ENCODE measurements around the gene BRMS1L. TPM values are rescaled to one million over a fixed set of nuclear protein-coding genes. Genes with fewer than 3 reads are reported as not detected.

Gene BRMS1L
- total and polyA plus RNA-seq, 2 of the 13 experiments (the other 11 are each of a cell fraction or from before 2014, with no cell fraction given) = 21.1 to 23.8 TPM

DNA sequence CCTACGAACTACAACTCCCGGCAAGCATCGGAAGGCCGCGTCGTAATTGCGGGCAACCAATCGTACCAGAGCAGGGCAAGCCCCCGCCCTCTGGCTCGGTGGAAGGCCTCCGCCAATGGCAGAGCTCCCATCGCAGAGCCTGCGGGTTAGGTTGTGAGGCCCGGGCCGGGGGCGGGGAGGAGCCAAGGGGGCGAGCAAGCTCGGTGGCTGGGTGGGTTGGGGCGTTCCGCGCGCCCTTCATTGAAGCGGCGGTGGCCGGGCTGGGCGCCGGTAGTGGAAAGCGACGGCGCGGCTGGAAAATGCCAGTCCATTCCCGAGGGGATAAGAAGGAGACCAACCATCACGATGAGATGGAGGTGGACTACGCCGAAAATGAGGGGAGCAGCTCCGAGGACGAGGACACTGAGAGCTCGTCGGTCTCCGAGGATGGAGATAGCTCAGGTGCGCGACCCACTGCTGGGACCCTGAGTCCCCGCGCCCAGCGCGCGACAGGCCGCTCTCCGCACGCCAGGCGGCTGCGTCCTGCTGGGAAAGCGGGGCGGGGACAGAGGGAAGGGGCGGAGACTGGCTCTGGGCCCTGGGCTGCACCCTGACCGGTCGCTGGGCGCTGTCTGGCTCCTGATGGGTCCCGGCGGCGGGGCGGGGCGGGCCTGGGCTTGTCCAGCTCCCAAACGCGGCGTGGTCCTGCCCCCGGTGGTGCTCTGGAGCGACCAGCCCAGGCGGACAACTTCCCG is at the start of gene BRMS1L (continued):
- TF ChIP-seq, protein P1, sequence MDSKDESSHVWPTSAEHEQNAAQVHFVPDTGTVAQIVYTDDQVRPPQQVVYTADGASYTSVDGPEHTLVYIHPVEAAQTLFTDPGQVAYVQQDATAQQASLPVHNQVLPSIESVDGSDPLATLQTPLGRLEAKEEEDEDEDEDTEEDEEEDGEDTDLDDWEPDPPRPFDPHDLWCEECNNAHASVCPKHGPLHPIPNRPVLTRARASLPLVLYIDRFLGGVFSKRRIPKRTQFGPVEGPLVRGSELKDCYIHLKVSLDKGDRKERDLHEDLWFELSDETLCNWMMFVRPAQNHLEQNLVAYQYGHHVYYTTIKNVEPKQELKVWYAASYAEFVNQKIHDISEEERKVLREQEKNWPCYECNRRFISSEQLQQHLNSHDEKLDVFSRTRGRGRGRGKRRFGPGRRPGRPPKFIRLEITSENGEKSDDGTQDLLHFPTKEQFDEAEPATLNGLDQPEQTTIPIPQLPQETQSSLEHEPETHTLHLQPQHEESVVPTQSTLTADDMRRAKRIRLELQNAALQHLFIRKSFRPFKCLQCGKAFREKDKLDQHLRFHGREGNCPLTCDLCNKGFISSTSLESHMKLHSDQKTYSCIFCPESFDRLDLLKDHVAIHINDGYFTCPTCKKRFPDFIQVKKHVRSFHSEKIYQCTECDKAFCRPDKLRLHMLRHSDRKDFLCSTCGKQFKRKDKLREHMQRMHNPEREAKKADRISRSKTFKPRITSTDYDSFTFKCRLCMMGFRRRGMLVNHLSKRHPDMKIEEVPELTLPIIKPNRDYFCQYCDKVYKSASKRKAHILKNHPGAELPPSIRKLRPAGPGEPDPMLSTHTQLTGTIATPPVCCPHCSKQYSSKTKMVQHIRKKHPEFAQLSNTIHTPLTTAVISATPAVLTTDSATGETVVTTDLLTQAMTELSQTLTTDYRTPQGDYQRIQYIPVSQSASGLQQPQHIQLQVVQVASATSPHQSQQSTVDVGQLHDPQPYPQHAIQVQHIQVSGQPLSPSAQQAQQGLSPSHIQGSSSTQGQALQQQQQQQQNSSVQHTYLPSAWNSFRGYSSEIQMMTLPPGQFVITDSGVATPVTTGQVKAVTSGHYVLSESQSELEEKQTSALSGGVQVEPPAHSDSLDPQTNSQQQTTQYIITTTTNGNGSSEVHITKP (CRISPR knock-in tag; IDR thresholded peaks at IDR 0.05; ENCODE audit: low read depth) = no peak; the same call in none of the 2 replicates
- no peak for TF ChIP-seq KAT2B (IDR thresholded peaks at IDR 0.05; ENCODE audit: borderline replicate concordance, low read depth, low read length)
- TF ChIP-seq POLR2AphosphoS5 (IDR thresholded peaks at IDR 0.05; ENCODE audit: low read depth, low read length) = peak; percentile 99
- peak; percentile 98 for TF ChIP-seq ZNF576 (CRISPR knock-in tag; IDR thresholded peaks at IDR 0.05)
- peak; percentile 100 for TF ChIP-seq KDM5B (CRISPR knock-in tag; IDR thresholded peaks at IDR 0.05; ENCODE audit: borderline replicate concordance)
- TF ChIP-seq, protein P2, sequence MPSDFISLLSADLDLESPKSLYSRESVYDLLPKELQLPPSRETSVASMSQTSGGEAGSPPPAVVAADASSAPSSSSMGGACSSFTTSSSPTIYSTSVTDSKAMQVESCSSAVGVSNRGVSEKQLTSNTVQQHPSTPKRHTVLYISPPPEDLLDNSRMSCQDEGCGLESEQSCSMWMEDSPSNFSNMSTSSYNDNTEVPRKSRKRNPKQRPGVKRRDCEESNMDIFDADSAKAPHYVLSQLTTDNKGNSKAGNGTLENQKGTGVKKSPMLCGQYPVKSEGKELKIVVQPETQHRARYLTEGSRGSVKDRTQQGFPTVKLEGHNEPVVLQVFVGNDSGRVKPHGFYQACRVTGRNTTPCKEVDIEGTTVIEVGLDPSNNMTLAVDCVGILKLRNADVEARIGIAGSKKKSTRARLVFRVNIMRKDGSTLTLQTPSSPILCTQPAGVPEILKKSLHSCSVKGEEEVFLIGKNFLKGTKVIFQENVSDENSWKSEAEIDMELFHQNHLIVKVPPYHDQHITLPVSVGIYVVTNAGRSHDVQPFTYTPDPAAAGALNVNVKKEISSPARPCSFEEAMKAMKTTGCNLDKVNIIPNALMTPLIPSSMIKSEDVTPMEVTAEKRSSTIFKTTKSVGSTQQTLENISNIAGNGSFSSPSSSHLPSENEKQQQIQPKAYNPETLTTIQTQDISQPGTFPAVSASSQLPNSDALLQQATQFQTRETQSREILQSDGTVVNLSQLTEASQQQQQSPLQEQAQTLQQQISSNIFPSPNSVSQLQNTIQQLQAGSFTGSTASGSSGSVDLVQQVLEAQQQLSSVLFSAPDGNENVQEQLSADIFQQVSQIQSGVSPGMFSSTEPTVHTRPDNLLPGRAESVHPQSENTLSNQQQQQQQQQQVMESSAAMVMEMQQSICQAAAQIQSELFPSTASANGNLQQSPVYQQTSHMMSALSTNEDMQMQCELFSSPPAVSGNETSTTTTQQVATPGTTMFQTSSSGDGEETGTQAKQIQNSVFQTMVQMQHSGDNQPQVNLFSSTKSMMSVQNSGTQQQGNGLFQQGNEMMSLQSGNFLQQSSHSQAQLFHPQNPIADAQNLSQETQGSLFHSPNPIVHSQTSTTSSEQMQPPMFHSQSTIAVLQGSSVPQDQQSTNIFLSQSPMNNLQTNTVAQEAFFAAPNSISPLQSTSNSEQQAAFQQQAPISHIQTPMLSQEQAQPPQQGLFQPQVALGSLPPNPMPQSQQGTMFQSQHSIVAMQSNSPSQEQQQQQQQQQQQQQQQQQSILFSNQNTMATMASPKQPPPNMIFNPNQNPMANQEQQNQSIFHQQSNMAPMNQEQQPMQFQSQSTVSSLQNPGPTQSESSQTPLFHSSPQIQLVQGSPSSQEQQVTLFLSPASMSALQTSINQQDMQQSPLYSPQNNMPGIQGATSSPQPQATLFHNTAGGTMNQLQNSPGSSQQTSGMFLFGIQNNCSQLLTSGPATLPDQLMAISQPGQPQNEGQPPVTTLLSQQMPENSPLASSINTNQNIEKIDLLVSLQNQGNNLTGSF (CRISPR knock-in tag; IDR thresholded peaks at IDR 0.05) = peak; percentile 96
- TF ChIP-seq, protein P3, sequence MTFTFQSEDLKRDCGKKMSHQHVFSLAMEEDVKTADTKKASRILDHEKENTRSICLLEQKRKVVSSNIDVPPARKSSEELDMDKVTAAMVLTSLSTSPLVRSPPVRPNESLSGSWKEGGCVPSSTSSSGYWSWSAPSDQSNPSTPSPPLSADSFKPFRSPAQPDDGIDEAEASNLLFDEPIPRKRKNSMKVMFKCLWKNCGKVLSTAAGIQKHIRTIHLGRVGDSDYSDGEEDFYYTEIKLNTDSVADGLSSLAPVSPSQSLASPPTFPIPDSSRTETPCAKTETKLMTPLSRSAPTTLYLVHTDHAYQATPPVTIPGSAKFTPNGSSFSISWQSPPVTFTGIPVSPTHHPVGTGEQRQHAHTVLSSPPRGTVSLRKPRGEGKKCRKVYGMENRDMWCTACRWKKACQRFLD (CRISPR knock-in tag; IDR thresholded peaks at IDR 0.05; ENCODE audit: borderline replicate concordance) = peak; percentile 99
- peak; percentile 99 for TF ChIP-seq ZNF674 (CRISPR knock-in tag; IDR thresholded peaks at IDR 0.05; ENCODE audit: low read depth)
- TF ChIP-seq, protein P4, sequence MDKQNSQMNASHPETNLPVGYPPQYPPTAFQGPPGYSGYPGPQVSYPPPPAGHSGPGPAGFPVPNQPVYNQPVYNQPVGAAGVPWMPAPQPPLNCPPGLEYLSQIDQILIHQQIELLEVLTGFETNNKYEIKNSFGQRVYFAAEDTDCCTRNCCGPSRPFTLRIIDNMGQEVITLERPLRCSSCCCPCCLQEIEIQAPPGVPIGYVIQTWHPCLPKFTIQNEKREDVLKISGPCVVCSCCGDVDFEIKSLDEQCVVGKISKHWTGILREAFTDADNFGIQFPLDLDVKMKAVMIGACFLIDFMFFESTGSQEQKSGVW (CRISPR knock-in tag; IDR thresholded peaks at IDR 0.05; ENCODE audit: borderline replicate concordance) = peak; percentile 68; the same call in 1 of the 2 replicates
- peak; percentile 99 for TF ChIP-seq HOXA5 (CRISPR knock-in tag; IDR thresholded peaks at IDR 0.05)
- TF ChIP-seq, protein P5, sequence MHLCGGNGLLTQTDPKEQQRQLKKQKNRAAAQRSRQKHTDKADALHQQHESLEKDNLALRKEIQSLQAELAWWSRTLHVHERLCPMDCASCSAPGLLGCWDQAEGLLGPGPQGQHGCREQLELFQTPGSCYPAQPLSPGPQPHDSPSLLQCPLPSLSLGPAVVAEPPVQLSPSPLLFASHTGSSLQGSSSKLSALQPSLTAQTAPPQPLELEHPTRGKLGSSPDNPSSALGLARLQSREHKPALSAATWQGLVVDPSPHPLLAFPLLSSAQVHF (CRISPR knock-in tag; IDR thresholded peaks at IDR 0.05) = no peak; the same call in none of the 2 replicates
- no peak for TF ChIP-seq FOXP1 (IDR thresholded peaks at IDR 0.05)
- no peak; the same call in 1 of the 2 replicates for TF ChIP-seq FOXP1 (CRISPR knock-in tag; IDR thresholded peaks at IDR 0.05)

All from HepG2 (cell line).